GM18508 (cell line): Measurements from ENCODE around the gene PTCD2.
"Not testable (repeated sequence)": the region's sequence is repeated elsewhere in the genome, so short reads cannot be mapped to it uniquely, and the experiment has no call there.

Source experiments
- ATAC-seq: cut with Tn5 transposase; IDR thresholded peaks from one replicate; pipeline ENCODE4 v1.9.1; 2021; ENCODE audit warnings: moderate number of reproducible peaks; ENCODE audit not compliant: insufficient read depth, unreplicated experiment

The PTCD2 gene

GRCh38 chr5:72295539-72295938 is 24.6 kb upstream of the PTCD2 start:
- no peak for ATAC-seq

GRCh38 chr5:72296256-72296655 is 23.9 kb upstream of the PTCD2 start:
- ATAC-seq, result no peak

DNA sequence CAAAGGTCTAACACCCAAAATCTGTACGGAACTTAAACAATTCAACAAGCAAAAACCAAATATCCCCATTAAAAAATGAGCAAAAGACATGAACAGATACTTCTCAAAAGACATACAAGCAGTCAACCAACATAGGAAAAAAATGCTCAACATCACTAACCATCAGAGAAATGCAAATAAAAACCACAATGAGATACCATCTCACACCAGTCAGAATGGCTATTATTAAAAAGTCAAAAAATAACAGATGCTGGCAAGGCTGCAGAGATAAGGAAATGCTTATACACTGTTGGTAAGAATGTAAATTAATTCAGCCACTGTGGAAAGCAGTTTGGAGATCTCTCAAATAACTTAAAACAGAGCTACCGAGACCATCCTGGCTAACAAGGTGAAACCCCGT is 22.0 kb upstream of the PTCD2 start:
- ATAC-seq, result not testable (repeated sequence)

GRCh38 chr5:72298711-72299110 is 21.5 kb upstream of the PTCD2 start:
- ATAC-seq, result no peak

DNA sequence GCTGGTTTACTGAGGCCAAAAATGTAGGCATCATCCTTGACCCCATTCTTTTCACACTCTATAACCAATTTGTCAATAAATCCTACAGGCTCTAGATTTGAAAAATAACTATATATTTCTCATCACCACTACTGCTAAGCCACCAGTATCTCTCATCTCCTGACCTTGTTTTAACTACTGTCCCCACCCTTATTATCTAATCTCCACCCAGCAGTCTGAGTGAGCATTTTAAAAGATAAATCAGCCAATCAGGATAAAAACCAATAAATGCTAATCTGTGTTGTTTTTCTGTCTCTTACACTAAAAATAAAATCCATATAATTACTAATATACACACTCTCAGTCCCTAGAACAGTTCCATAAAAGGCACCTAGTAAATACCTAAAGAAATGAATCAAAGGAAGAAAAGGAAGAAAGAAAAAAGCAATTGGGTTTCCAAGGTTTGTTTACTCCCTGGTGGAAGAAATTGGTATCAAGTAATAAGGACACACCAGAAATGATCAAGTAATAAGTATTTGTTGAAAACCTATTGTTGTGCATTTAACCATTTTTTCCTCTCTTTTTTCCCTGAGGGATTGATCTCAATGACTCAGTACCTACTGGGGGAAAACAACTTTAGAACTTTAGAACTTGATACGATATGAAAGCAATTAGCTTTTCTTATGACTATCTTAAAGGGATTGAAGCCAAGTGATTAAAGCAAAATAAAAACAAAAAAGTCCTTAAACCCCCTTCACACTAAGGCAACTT is 19.4 kb upstream of the PTCD2 start:
- no peak for ATAC-seq

GRCh38 chr5:72301557-72301956 is 18.6 kb upstream of the PTCD2 start:
- ATAC-seq, result no peak

DNA sequence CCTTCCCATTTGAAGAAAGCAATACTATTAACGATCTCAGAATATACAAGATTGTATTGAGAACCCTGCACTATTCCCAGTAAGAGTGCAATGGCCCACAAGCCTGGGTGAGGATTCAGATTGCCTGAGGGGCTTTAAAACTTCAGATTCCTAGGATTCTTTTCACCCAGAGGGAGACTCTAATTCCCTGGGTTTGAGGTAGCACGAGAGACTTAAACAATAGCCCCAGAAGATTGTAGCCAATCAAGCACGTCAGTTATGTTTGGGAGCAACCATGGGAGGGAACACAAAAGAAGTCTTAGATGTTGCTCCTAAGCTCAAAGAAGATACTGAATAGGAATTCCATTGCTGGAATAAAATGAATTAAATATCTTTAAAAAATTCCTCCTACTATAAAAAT is 18.0 kb upstream of the PTCD2 start:
- no peak for ATAC-seq

DNA sequence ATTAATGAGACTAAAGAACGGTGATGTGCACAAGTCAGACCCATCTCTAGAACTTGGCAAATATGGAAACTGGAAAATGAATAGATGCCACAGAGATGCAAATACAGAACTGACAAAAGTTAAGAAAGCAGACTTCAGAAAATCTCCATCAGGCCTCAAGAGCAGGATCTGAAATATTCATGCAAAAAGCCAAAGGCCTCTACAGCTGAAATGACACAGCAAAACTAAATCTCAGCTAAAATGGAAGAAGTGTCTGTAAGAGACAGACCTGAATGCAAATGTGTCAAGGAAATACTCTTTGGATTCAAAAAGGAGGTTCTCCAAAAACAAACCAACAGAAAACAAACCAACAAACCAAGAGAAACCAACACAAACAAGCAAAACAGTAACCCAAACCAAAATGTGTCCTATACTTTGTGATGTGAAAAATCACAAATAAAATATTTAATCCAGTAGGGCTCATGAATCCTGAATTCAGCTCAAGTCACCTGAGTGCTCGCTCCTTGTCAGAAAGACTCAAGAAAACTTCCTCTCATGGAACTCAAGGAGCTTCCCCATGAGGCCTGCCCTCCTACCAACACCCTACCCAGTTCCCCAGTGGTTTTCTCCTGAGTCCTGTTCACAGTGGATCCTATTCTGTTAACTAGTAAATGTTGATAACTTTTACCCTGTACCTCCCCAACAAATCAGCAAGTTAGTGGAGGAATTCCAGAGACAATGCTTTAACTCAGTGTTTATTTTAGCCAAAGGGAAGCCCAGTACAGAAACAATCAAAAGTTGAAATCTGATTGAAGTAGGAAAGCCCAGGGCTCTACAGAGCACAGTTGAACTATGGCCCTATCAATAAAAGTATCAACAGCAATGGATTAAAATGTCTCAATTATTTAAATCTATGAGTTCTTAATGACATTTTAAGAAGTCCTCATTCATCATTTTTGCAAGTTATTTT is 14.7 kb upstream of the PTCD2 start:
- ATAC-seq, result no peak

DNA sequence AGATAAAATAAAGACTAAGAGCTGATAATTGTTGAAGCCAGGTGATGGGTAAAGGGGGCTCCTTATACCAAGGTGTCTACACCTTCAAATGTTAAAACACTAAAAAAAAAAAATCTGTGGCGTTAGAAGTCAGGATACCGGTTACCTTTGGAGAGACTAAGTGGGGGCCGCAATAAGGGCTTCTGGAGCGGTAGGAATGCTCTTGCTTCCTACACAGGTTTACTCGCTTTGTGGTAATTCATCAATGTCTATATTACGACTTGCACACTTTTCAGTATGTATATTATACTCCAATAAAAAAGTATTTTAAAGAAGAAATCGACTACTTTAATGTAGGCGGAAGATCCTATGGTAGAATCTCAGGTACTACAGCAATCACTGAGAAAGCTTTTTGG is 12.6 kb upstream of the PTCD2 start:
- ATAC-seq, result no peak

- ATAC-seq, result peak; percentile 83
Observed at GRCh38 chr5:72307968-72308852, 12.0 kb upstream of the PTCD2 start.

GRCh38 chr5:72308853-72309191 is 11.4 kb upstream of the PTCD2 start:
- ATAC-seq, result no peak

DNA sequence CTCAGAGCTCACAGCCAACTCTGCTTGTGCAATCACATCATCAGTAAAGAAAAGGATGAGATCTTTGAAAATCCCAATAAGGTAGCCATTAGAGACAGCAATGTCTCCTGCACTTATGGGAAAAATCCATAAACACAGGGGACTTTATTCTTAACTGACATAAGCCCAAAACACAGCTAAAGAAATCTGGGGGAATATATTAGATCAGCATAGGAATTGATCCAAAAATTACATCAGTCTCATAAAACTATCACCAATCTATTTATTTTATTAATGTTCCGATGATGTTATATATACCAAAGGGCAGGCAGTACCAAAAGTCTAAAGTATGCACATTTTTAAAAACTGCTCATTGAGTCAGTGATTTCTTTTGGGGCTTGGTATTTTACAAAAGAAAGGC is 7.0 kb upstream of the PTCD2 start:
- ATAC-seq, result no peak

GRCh38 chr5:72314571-72315172 is 5.5 kb upstream of the PTCD2 start:
- no peak for ATAC-seq

DNA sequence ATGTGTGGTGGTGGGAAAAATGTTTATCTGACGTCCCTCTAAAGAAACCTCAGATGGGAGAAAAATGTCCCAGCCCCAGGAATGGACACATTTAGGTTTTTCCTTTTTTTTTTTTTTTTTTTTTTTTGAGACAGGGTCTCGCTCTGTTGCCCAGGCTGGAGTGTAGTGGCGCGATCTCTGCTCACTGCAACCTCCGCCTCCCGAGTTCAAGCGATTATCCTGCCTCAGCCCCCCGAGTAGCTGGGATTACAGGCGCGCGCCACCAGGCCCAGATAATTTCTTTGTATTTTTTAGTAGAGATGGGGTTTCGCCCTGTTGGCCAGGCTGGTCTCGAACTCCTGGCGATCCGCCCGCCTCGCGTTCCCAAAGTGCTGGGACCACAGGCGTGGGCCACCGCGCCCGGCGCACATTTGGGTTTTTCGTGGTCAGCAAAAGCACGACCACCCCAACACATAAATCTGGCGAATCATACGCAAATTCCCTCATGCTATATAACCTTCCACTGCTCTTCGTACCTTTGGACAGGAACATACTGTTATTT is 668 bp upstream of the PTCD2 start:
- not testable (repeated sequence) for ATAC-seq

DNA sequence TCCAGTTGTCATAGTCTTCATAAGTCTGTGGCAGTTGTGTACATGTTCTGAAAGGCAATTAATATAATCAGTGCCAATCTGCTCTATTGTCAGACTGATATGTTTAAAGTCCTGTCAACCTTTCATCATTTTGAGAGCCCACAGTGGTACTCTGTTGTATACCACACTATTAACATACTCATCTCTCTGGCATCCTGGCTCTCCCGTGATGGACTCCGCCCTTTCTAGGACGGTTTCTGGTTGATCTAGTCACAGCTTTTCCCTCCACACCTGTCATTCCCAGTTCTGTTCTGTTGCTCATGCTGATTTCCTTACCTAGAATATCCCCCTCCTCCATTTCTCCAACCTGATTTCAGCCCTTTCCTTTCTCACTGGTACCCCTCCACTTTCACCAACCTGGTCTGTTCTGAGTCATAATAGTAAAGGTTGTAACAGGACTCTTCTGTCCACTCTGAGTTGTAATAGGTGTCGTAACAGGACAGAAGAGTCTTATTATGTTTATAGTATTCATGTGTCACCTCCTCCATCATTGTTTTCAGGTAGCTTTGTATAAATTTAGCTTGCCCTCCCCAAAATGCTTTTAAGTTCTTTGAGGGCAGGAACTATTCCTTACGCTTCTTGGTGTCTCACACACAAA is 4.1 kb downstream of the PTCD2 start:
- no peak for ATAC-seq

DNA sequence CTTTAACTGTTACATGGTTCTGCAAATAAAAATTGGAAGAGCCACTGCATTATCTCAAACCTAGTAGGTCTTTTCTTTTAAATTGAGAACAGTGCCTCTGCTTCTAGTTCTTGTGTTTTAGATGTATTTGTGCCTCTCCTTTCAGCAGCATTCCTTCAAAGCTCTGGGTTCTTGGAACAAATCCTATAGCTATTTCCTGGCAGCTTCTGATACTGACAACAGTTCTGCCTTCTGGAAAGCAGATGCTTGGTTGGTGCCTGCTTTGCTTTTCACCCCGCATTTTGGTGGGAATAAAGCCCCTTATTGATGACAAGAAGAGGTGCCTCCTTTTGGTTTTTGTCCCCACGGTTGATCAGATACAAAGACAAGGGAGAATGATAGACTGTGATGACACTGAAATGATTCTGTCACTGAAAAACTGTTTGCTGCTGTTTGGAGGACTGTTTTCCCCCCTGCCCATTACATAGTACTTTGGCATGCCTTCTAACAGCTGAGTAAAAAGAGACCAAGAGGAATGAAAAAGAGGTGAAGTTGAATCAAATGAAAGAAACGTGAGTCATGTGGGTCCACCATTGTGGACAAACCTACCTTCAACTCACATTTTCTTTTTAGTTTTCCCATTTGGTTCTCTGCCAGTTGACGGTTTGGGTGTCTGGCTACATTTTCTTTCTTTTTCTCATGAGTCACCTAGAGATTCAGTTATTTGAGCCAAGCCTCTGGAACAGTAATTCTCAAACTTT is 5.6 kb downstream of the PTCD2 start:
- ATAC-seq, result no peak

DNA sequence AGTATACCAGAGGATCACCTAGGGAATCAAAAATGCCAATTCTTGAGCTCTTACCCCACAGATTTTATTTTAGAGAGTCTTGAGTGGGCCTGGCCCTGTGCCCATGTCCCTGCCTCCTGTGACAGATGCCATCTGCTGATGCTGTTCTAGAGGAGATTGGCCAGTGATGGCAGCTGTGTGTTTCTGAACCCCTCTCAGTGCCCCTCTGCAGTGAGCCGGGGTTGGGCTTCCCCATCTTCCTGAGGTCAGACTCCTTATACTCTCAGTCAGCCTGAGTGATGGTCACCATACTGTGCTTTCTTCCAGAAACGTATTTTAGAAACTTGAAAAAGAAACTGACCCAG is 6.1 kb downstream of the PTCD2 start:
- ATAC-seq, result no peak

DNA sequence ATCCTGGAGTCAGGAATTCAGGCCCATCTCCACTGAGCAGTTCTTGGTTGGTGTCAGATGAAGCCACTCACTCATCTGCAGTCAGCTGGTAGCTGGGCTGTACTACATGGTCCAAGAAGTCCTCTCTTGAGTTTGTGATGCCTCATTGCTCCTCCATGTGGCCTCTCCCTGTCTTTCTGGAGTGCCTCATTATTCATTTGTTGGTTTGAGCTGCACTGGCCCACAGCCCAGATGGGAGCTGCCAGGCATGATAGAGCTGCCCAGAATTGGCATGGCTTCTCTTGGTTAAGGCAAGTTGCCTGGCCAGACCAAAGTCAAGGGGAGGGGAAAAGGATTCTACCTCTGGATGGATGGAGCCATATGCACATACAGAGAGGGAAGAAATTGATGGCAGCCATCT is 8.0 kb downstream of the PTCD2 start:
- ATAC-seq, result no peak

- no peak for ATAC-seq
Observed at GRCh38 chr5:72330712-72331111, 10.5 kb downstream of the PTCD2 start.
